Left cardiac atrium (tissue), 4 donors: ENCODE results near the gene HCK. TPM values are rescaled to one million over a fixed set of nuclear protein-coding genes. Genes with fewer than 3 reads are reported as not detected.
"Not testable (repeated sequence)": the region's sequence is repeated elsewhere in the genome, so short reads cannot be mapped to it uniquely, and the experiment has no call there.

ENCODE experiments used
- ATAC-seq, 2 donors: fragments of 200-7000 bp; cut with Tn5 transposase; one replicate each; pipeline ENCODE4 v1.9.1; 2020; ENCODE audit warnings: mild to moderate bottlenecking in 2 of 2, moderate library complexity in 2 of 2
- DNase-seq: peaks from one replicate; pipeline ENCODE4 v3.0.0-alpha.2; 2020
- intact Hi-C, 2 donors: fragments of 100-400 bp; cut with DNase I; formaldehyde crosslinking; loops; one replicate each; pipeline versions ENCODE4 v1.14.1 to v1.15.1; 2022 to 2023
- total RNA-seq, 2 donors: library from RNA; stranded (reverse); fragmentation: NEBNext Ultra II Directional; extraction: Animal tissue kit (Norgen Biotek cat#: 25700); gene quantifications; one replicate each; pipeline ENCODE4 v1.2.1, GENCODE V29; 2021
- donor health status: DM: no; HTN: yes; CAD: no.
- donor health status: DM: no; HTN: yes; CAD: no; lungs with severe emphysema.
- donor health status: DM: yes; HTN: yes; CAD: no.
- donor health status: Dilated cardiomyopathy.

HCK gene
- total RNA-seq, 2 donors from 2014 or later: 11.1 to 14.1 TPM

DNA sequence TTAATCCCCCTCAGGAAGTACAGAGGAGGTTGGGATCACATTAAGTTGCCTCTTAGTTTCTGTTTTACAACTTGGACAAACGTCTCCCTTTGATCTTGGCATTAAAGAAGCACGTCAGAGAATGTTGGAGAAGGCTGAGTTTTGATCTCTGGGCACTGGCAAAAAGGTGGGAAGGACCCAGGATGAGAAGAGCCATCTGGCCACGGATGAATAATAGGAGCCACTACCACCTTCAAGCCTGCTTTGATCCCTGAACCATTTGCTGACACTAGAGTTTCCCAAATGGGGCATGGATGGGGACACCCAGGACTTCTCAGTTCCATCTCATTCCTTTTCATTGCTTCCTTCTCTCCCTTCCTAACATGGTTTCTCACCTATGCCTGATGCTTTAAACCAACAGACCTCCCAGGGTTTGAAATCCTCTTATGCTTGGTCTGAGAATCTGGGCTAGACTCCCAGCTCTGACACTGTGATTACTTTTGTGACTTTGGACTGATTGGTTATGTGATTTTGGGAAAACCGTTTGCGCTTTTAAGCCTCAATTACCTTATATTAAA lies 63.2 kb downstream of the HCK start:
- intact Hi-C loops: no loop called here
- ATAC-seq: no peak
- no peak for DNase-seq

DNA sequence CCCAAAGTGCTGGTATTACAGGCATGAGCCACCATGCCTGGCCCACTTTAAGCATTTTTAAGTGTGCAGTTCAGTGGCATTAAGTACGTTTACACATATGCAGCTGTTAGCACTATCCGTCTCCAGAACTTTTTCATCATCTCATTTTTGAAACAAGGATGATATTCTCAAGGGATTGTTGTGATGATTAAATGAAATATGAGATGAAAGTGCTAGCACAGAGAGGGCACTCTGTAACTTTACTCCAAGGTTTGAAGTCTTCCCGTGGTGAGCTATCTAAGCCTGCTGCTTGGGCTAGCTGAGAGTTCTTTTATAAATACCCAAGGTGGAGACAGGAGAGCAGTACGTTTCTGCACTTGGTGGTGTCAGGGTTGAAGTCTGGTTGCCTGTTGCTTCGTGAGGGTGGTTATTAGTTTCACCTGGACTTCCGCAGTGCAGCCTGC lies 64.1 kb downstream of the HCK start:
- intact Hi-C loops: no loop called here
- ATAC-seq: no peak
- no peak for DNase-seq

DNA sequence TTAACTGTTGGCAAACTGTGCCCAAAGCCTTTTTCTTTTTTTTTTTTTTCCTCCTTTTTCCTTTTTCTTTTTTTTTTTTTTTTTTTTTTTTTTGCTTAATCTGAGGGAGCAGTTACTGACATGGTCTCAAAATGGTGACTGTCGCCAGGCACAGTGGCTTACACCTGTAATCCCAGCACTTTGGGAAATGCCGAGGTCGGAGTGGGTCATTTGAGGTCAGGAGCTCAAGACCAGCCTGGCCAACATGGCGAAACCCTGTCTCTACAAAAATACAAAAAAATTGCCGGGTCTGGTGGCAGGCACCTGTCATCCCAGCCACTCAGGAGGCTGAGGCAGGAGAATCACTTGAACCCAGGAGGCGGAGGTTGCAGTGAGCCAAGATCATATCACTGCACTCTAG lies 64.8 kb downstream of the HCK start:
- ATAC-seq, intact Hi-C loops, DNase-seq: not testable (repeated sequence)

DNA sequence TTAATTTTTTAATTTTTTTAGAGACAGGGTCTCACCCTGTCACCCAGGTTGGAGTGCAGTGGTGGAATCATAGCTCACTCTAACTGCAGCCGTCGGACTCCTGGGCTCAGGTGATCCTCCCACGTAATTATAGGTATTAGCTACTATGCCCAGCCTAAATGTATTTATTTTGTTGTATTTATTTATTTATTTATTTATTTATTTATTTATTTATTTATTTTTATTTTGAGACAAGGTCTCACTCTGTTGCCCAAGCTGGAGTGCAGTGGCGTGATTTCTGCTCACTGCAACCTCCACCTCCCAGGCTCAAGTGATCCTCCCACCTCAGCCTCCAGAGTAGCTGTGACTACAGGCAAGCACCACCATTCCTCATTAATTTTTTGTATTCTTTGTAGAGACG lies 66.4 kb downstream of the HCK start:
- ATAC-seq, intact Hi-C loops, DNase-seq: not testable (repeated sequence)

DNA sequence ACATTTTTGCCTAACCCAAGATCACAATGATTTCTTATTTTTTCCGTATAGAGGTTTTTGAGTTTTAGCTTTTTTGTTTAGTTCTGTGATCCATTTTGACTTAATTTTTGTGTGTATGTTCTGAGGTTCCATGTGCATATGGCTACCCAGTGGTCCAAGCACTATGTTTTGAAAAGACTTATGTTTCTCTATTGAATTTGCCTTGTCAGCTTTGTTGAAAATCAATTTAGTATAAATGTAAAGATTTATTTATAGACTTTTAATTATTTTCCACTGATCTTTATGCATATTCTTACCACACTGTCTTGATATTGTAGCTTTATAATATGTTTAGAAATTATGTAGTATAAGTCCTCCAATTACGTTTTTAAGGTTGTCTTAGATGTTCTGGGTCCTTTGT lies 67.7 kb downstream of the HCK start:
- intact Hi-C loops: no loop called here
- DNase-seq (no peak), ATAC-seq (no peak)

DNA sequence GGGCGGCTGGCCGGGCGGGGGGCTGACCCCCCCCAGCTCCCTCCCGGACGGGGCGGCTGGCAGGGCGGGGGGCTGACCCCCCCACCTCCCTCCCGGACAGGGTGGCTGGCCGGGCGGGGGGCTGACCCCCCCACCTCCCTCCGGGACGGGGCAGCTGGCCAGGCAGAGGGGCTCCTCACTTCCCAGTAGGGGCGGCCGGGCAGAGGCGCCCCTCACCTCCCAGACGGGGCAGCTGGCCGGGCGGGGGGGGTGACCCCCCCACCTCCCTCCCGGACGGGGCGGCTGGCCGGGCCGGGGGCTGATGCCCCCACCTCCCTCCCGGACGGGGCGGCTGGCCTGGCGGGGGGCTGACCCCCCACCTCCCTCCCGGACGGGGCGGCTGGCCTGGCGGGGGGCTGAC lies 69.9 kb downstream of the HCK start:
- ATAC-seq, intact Hi-C loops, DNase-seq: not testable (repeated sequence)

DNA sequence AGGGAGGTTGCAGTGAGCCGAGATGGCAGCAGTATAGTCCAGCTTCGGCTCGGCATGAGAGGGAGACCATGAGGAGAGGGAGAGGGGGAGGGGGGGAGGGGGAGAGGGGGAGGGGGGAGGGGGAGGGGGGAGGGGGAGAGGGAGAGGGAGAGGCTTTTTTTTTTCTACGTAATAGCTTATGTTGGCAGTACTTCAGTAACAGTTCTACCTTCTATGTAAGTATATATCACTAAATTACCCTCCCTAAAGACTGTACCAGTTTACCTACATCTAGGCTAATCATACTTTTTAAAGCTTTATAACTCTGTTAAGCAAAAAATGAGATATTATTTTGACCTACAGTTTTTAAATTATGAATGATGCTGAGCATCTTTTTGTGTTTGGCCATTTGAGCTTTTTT lies 71.0 kb downstream of the HCK start:
- ATAC-seq (no peak), DNase-seq (no peak)
- intact Hi-C loops: no loop called here

DNA sequence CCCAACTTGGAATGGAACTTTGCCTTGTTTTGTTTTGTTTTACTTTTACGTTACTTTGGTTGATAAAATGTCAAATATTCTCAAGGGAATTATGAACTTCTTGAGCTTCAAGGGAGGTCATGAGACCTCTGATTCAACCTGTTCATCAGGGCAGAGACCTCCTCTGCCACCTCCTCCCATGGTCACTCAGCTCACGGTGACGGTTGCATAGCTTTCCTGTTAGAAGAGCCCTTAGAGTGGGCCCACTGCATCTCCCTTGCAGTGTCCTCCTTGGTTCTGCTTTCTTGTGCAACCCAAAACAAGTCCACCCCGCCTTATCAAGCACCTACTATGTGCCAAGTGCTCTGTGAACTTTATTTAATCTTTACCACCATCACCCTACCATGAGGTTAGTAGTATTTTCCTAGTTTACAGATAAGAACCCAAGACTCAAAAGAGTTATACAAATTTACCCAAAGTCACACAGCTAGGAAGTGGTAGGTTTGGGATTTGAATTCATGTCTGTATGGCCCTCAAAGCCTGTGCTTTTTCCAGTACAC lies 72.9 kb downstream of the HCK start:
- ATAC-seq: no peak
- intact Hi-C loops: no loop called here
- DNase-seq: no peak

DNA sequence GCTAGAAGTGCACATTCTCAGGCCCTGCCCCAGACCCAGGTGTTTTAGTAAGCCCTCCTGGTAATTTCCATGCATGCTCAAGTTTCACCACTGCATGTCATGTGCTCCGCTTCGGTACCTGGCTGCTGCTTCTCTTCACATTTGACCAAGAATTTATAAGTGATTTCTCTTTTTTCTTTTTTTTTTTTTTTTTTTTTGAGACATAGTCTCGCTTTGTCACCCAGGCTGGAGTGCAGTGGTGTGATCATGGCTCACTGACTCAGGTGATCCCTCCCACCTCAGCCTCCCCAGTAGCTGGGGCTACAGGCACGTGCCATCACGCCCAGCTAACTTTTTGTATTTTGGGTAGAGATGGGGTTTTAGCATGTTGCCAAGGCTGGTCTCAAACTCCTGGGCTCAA lies 73.5 kb downstream of the HCK start:
- DNase-seq: no peak
- intact Hi-C loops: no loop called here

DNA sequence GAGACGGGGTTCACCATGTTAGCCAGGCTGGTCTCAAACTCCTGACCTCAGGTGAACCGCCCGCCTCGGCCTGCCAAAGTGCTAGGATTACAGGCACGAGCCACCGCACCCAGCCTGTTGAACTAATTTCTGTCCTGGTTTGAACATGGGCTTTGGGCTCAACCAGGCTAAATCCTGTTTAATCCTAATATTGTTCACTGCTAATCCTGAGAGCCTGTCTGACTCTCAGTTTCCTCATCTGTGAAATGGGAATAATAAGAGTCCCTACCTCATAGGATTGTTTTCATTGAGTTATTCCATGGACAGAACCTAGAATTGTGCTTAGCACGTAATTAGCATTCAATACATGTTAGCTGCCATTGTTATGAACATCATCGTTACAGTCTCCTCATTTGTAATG lies 74.9 kb downstream of the HCK start:
- DNase-seq: no peak
- intact Hi-C loops: no loop called here
- ATAC-seq: no peak

More for the DNA sequence above, 73.5 kb downstream of the HCK start:
- ATAC-seq: no peak

DNA sequence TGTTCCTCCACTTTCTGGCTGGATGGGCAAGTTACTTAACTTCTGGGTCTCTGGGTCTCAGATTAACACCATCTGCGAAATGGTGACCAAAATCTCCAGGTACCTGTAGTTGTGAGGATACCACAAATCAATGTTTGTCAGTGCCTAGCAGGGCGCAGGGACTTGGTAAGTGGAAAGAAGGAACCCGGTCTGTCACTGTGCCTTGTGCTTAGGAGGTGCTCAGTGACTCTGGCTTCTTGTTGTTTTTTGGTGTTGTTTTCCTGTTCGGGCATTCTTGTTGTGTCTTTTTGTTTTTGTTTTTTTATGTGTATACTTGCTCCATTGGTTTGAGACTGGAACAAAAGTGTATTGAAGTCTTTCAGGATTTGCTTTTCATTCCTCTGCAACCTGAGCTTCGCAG lies 75.3 kb downstream of the HCK start:
- ATAC-seq (no peak), DNase-seq (no peak)
- intact Hi-C loops: no loop called here

DNA sequence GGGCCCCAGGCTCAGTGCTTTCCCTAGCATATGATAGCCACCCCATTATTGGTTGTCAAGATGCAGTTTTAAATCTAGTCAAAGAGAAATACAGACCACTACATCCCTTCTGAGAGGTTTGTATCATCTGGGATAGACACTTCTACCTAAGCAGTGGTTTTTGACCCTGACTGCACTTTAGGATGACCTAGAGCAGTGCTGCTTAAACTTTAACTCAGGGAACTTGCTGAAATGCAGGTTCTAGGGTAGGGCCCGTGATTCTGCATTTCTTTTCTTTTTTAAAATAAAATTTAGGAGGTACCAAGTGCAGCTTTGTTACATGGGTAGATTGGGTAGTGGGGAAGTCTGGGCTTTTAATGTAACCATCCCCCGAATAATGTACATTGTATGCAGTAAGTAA lies 76.1 kb downstream of the HCK start:
- DNase-seq: no peak
- intact Hi-C loops: no loop called here
- no peak for ATAC-seq

DNA sequence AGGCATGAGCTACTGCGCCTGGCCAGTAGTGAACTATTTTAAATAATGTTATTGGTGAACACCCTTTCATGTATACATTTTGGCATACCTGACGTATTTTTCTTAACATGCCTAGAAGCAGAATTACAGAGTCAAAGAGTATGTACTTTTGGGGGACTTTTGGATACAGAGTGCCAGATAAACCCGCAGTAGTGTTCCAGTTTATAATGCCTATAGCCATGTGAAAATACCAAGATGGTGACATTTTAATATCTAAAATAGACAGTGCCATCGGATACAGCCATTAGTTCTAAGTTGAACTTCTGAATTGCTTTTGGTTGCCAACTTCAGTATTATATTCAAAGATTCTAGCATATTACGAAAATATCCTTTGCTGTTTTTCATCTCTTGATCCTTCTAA lies 77.8 kb downstream of the HCK start:
- ATAC-seq (no peak), DNase-seq (no peak)
- intact Hi-C loops: no loop called here

DNA sequence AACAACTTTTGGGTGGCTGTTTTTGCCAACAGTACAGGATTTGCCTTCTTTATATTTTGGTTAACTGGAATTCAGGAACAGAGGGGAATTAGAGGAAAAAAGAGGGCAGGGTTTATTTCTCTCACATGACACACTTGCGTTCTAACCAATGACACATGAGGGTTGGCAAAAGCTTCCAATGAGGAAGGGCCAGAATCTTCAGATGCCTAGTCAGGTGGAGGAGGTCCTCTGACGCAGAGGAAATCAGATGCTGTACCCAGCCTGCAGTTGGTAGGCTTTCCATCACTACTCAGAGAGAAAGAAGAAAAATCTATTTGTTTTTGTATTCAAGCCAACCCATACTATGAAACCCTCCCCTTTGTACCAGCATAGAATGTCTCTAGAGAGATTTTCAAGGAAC lies 78.3 kb downstream of the HCK start:
- no peak for DNase-seq
- ATAC-seq: peak in 1 of 2 donors; percentile 44
- intact Hi-C loops: no loop called here

DNA sequence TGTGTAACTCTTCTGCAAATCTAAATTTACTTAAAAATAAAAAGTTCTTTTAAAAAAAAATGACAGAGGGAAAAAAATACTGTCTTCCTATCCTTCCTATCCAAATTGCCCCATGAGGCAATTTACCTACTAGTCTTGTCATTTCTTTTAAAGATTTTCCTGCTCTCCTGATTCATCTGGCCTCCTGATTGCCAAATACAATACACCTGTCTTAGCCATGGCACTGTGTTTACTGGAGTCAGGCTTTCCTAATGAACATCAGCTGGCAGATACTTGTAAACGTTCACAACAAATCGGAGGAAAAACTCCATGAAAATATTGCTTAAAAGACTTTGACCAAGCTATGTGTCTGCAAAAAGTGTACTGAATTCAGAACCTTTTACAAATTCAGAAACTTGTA lies 78.9 kb downstream of the HCK start:
- DNase-seq: no peak
- intact Hi-C loops: no loop called here
- ATAC-seq: no peak

DNA sequence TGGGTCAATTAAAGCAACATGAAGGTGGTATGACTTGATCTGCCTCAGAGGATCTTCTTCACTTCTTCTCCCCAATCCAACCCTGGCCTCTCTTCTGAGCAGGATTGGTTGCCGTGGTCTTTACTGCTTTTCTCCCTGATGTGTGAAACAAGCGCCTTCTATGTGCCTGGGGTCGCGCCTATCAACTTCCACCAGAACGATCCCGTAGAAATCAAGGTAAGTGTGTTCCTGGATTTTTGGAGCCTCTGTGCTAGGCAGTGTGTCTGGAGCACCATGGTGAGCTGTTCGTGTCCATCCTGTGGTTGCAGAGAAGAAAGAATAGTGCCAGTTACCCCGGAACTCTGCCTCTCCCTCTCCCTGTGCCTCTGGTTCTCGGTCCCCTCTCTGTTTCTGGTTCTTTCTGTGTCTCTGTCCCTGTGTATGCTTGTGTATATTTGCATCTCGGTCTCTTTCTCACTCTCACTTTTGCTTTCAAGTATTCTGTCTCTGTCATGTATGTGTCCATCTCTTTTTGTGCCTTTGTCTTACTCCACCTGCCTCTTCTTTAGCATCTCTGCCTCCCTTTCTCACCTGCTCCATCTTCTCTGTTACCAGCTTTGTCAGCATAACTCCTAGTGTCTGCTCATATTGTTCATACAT lies 81.0 kb downstream of the HCK start:
- ATAC-seq: no peak
- no peak for DNase-seq
- intact Hi-C loops: no loop called here

DNA sequence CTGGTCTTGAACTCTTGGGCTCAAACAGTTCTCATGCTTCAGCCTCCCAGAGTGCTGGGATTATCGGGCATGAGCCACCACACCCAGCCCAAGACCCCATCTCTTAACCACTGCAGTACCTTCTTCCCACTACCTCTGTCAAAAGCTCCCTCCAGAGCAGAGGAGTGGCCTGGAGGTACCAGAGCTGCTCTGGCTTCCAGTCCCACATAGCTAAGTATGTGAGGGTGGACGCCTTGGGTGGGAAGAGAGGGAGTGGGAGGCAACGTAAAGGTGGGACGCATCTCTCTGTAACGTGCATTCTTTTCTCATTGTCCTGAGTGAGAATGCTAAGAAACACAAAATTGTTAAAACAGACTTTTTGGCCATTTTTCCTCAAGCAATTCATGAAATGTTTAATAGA lies 82.0 kb downstream of the HCK start:
- DNase-seq (no peak), ATAC-seq (no peak)
- intact Hi-C loops: no loop called here

DNA sequence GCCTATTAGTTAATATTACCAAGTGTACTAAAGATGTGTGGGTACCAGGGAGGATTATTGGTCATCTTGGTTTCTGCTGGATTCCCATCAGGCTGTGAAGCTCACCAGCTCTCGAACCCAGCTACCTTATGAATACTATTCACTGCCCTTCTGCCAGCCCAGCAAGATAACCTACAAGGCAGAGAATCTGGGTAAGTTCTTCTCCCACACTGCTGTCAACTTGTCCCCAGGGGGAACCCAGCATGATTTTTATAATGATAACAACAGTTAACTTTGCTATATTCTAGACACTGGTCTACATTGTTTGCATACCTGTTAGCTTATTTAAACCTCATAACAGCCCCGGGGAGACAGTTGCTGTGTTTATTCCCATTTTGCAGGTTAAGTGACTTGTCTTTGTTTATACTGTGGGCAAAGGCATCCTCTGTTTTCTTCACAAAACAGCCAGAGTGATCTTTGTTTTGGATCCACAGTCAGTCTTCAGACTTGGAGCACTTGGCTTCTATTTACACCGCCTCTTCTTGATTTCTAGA lies 84.0 kb downstream of the HCK start:
- no peak for DNase-seq
- no peak for ATAC-seq
- intact Hi-C loops: no loop called here

DNA sequence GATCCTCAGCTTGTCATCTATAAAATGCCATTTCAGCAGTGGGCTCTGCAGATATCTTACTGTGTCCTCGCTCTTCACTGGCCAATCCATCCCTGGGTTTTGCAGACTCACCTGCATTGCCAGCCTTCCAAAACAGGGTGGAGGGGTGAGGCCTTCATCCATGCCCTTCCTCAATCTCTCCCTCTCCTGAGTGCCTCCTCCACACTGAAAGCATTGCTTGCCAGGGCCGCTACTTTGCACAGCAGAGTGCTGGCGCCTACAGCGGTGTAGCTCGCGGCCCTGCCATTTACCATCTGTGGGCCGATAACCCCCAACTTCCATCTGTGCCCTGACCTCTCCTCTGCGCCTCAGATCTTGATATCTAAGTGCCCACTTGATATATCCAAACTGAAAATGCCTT lies 86.9 kb downstream of the HCK start:
- no peak for DNase-seq
- ATAC-seq: no peak
- intact Hi-C loops: no loop called here

DNA sequence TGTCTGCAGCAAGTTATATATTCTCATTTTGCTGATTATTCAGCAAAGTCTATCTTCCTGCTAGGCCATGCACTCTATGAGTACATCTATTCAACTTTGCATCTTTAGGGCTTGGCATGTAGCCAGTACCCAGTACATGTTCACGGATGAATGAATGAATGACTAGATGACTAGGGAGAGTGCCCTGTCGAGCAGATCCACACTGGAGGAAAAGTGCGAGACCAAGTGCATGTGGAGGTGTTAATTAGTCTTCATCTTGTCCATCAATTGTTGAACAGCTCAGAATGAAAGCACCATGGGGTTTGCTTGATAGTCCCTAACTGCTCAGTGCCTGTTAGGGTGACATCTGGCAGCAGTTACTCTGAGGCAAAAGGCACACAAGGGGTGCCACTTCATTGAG lies 87.9 kb downstream of the HCK start:
- intact Hi-C loops: no loop called here
- ATAC-seq: no peak
- DNase-seq: no peak

DNA sequence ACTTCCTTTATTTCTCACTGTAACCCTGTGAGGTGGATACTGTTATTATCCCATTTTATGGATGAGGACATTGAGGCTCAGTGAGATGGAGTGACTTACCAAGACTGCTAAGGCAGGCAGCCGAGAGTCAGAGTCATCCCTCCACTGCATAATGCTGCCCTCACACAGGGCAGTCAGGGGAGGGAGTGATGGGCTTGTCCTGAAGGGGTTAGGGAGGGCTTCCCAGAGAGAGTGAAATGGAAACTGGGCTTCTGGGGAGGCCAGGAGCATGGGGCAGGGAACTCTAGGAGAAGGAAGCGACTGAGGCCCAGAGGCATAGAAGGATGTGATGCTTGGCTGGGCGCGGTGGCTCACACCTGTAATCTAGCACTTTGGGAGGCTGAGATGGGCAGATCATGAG lies 88.6 kb downstream of the HCK start:
- ATAC-seq (no peak), DNase-seq (no peak)
- intact Hi-C loops: no loop called here
